HG03469 (cell line): Measurements from ENCODE around the gene NNMT.

Experiments used
- ATAC-seq: cut with Tn5 transposase; IDR thresholded peaks from one replicate; pipeline ENCODE4 v1.9.1; 2021; ENCODE audit warnings: mild to moderate bottlenecking, moderate library complexity, moderate number of reproducible peaks; ENCODE audit not compliant: unreplicated experiment

The NNMT gene

DNA sequence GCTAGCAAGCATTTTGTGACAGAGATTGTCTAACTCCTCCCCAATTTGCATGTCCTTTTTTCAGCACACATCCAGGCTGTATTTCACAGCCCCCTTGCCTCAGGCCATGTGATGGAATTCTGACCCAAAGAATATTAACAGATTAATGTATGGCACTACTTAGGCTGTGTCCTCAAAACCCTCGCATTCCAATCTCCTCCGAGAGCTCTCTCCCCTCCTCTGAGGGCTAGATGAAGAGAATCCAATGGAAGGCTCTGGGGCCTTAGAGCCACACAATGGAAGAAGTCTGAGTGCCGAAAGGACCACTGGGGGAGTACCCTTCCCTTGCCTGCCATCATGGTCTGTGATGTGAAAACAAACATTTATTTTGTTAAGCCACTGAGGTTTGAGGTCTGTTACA is 13.7 kb upstream of the NNMT start:
- no peak for ATAC-seq

DNA sequence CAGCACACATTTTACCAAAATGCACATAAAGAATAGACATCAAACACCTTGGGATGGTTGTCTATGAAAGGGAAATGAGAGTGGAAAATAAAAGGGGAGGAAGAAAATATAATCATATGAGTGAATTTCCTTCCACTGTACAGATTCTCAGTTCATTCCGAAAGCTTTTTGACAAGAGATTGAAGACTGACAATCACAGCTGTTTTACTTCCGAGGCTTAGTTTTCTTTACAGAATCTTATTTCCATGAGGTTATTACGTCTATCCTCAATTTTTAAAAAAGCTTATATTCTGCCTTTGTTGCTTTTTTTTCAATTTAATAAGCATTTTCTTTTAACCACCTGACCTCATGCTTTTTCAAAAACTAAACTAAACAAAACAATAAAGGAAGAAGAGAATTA is 12.8 kb upstream of the NNMT start:
- no peak for ATAC-seq

GRCh38 chr11:114284021-114284420 is 12.2 kb upstream of the NNMT start:
- no peak for ATAC-seq

- ATAC-seq, result no peak
These were observed 11.3 kb upstream of the NNMT start for GRCh38 chr11:114284914-114285313.

- no peak for ATAC-seq
These were observed 10.6 kb upstream of the NNMT start for GRCh38 chr11:114285599-114285998.

DNA sequence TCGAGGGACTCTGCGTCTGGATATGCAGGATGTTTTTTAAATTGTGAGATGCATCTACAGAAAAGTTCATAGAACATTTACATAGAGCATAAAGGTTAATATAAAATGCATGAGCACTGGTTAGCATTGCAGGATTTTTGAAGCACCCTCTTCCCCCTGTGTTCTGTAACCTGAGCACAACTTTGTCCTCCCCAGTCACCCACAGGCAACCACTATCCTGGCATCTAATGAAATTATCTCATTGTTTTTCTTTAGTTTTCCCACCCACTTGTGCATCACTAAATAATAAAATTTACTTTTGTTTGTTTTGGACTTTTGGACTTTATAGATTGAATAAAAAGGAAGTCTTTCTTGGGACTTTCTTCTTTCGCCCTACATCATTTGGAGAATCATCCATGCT is 10.0 kb upstream of the NNMT start:
- ATAC-seq, result no peak

DNA sequence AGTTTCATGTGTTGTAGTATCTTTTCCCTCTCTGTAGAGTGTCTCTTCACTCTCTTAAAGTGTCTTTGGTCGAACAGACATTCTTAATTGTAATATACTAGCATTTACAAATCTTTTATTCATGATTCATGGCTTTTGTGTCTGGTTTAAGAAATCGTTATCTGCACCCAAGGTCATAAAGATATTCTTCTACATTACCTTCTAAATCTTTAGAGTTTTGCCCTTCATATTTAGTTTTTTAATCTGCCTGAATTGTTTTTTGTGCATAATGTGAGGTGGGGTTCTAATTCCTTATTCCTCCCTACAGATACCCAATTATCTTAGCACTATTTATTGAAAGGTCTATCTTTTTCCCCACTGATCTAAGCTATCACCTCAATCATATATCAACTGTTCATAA is 9.0 kb upstream of the NNMT start:
- ATAC-seq, result no peak

GRCh38 chr11:114288136-114288535 is 8.1 kb upstream of the NNMT start:
- ATAC-seq, result no peak

DNA sequence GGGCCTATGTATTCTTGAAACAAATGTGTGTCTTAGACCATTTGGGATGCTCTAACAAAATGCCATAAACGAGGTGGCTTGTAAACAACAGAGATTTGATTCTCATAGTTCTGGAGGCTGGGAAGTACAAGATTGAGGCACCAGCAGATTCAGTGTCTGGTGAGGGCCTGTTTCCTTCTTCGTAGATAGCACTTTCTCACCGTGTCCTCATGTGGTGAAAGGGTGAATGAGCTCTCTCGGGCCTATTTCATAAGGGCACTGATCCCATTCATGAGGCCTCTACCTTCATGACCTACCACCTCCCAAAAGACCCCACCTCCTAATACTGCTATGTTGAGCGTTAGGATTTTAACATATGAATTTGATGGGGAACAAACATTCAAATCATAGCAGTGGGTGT is 6.4 kb upstream of the NNMT start:
- ATAC-seq, result no peak

DNA sequence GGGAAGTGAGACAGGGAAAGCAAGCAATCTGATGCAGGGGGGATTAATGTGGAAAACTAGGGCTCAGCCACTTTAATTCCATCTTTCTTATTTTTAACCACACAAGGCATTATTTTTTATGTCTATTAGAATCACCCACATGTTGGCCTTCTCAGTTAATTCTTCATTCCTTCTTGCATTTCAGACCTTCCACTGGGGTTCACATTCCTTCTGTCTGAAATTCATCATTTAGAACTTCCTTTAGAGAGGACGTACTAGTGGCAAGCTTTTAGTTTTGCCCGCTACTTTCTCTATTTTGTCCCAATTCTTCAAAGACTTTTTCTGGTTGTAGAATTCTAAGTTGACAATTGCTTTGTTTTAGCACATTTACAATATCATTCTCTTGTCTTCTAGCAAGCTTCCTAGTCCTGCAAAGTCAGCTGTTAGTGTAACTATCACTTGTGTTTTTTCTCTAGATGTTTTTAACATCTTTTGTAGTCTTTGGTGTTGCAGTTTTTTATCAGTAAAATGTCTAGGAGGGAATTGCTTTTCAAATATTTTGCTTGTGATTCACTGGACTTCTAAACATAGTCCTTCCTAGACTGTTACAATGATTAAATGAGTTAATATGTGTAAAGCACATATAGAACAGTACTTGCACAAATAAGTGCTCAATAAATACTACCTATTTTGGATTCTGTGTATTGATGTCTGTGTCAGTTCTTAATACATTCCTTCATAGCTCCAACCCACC is 5.5 kb upstream of the NNMT start:
- ATAC-seq, result no peak

DNA sequence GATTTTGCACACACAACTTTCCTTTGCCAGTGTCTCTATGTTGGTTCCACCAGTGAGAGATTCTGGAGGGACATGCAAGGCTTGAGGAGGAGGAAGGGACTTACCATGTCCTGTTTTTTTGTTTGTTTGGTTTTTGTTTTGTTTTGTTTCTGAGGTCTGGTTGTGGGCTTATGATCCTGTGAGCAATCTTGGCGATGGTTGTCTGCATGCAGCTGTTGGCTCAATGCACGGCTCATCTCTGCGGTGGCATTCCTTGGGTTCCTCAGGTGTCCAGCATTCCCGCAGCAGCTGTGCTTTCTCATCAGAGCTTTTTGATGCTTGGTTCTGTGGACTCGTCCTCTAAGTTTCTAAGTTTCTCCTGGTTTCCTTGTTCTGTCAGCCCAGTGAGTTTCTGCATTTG is 4.8 kb upstream of the NNMT start:
- no peak for ATAC-seq

DNA sequence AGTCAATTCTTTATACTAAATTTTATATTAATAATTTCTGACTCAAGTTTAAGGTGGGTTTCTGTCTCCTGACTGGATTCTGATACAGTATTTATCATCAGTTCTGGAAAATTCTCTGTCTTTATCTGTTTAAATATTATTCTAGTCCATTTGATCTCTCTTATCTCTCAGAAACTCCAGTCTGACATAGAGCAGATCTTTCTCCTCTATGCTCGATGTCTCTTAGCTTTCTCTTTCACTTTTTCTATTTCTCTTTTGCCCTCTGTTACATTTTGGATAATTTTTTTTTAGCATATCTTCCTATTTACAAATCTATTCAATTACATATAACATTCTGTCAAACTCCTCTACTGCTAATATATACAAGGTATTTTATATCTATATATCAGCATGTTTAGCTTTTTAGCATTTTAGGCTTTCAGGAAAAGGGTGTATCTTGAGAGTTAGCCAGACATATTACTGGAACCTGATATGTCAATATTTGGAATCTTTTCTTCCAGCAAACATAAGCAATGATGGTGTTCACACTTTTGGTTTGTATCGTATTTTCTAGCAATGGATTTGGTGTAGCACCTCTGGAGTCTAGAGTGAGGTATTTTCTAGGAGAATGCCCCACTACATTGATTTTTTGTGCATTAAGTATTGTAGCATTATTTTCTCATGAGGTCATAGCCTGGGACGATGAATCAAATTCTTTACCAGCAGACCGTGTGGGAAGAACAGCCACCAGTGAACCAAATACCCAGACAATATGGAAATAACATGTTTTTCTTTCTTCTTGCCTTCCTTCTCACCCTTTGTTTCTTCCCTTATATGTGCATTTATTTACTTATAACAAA is 4.1 kb upstream of the NNMT start:
- no peak for ATAC-seq

DNA sequence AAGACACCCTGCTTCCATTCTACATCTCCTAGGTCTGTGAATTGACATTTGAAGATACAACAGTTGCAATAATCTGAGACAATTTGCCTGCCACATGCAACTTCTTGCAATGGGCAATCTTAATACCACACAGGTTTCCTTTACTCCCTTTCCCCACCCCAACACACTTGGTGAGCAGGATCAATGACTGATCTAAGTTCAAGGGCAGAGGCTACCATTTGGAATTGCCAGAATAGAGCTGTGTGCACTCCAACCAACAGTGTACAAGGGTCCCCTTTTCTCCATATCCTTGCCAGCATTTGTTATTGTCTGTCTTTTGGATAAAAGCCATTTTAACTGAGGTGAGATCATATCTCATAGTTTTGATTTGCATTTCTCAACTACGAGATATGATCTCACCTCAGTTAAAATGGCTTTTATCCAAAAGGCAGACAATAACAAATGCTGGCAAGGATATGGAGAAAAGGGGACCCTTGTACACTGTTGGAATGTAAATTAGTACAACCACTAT is 2.9 kb upstream of the NNMT start:
- ATAC-seq, result no peak

DNA sequence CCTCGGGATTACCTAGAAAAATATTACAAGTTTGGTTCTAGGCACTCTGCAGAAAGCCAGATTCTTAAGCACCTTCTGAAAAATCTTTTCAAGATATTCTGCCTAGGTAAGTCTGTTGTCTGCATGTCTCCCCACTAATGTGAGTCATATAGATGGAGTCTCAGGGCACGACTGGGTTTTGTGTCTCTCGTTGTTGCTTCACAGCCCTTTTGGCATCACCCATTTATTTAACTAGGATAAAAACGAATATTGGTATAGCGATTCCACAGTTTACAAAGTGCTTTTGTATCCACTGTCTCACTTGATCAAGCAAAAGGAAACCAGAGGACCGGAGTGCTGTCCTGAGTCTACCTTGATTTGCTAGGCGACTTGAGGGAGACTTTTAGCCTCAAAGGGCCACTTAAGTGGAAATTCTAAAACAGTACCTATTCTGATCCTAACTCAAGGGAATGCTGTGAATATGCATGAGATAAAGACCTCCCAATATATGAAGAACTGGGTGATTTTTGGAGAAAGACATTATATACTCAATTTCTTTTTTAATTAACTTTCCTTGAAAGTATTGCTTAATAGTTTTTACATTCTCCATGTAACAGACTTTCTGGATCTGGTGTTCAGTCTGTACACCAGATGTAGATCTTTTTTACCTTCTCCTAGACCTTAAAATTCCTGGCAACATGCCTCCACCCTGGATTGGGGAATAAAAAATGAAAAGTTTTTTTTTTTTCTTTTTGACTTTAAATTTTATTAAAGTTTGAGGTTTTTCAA is 590 bp downstream of the NNMT start:
- ATAC-seq, result no peak

DNA sequence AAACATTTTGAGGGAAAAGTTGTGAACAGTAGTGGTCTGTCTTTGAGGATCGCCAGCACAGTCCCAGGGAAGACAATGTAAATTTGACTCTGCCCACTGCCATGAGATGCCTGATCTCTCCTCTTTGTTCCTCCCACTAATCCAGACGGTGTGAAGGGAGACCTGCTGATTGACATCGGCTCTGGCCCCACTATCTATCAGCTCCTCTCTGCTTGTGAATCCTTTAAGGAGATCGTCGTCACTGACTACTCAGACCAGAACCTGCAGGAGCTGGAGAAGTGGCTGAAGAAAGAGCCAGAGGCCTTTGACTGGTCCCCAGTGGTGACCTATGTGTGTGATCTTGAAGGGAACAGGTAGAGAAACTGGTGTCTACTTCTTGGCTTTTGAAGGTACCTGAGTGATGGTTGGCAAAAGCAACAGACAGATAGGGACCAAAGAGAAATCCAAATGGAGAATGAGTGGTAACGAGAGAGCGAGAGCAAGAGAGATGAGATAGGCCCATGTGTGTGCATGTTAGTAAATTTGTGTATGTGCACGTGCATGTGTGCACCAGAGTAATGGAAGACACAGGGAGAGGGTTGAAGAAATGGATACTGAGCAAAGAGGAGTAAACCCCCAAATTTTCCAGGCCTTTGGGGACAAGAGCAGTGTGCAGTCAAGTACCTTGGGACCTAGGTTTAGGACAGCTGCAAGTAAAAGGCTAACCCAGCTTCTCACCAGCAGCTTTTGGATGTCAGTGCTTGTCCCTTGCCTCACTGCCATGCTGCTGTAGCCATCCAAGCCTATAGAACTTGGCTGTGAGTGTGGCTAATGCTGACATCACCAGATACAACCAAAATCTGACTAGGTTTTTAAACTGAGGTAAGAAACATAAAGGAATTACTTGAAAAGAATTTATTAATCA is 1.9 kb downstream of the NNMT start:
- no peak for ATAC-seq

DNA sequence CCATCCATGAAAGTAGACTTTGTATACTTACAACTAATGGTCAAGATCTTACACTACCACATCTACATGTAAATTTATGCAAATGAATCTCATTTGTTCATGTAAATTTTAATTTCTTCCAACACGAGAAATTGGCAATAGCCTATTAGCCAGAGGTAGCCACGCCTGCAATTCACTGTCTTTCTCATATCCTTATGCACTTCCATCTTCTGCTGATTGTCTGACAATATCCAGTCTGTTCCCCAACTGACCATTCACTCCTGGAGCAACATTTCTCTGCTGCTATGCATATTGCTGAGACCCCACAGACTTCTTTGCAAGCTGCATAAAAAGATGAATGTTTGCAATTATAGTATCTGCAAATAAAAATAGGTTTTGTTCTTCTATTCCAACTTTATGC is 2.5 kb downstream of the NNMT start:
- no peak for ATAC-seq

DNA sequence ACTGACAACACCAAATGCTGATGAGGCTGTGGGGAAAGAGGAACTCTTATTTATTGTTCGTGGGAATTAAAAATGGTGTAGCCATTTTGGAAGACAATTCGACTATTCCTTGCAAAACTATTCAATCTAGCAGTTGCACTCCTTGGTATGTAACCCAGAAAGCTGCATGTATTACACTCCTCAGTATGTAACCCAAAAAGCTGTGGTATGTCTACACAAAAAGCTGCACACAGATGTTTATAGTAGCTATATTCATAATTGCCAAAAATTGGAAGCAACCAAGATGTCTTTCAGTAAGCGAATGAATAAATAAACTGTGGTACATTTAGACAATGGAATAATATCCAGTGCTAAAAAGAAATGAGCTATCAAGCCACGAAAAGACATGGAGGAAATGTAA is 4.9 kb downstream of the NNMT start:
- ATAC-seq, result no peak

DNA sequence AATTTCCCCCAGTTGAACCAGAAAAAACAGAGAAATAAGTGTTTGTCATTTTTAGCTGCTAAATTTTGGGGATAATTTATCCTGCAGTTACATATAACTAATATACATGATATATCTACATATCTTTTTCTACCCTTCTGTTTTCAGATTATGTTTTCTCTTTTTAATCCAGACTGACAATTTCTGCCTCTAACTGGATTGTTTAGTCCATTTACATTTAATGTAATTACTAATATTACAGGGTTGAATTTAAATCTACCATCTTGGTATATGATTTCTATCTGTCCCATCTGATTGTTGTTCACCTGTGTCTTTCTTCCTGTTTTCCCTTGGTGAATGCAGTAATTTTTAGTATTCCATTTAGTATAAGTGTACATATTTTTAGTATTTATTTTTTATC is 5.7 kb downstream of the NNMT start:
- no peak for ATAC-seq

GRCh38 chr11:114302663-114303062 is 6.5 kb downstream of the NNMT start:
- no peak for ATAC-seq

DNA sequence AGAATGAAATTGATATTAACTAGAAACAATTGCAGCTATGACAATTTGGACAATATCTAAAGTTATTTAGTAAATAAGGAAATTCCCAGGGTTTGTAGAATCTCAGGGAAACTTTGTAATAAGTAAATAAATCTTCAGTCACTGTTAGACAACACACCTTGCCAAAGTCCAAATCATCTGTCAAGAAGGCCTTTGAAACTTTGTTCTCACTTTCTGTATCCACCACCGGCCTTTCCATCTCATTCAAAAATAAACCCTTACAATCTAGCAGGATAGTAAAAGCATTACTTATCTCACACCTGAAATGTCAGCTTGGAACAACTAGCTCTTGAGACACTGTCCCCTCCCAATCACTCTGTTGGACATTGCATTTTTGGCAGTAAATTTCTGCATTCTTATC is 7.9 kb downstream of the NNMT start:
- ATAC-seq, result no peak
